Activated T-helper 1 cell treated with anti-CD3 and anti-CD28 coated beads, Interleukin-2, amount 50 U/mL, for 16 hours (primary cell): ENCODE data around the gene CERS5.

Experiments
- DNase-seq, 2 donors: peaks; one replicate each; pipeline ENCODE4 v3.0.0-alpha.2; 2020; ENCODE audit warnings: low read depth in 1 of 2, low spot score in 1 of 2

The CERS5 gene

DNA sequence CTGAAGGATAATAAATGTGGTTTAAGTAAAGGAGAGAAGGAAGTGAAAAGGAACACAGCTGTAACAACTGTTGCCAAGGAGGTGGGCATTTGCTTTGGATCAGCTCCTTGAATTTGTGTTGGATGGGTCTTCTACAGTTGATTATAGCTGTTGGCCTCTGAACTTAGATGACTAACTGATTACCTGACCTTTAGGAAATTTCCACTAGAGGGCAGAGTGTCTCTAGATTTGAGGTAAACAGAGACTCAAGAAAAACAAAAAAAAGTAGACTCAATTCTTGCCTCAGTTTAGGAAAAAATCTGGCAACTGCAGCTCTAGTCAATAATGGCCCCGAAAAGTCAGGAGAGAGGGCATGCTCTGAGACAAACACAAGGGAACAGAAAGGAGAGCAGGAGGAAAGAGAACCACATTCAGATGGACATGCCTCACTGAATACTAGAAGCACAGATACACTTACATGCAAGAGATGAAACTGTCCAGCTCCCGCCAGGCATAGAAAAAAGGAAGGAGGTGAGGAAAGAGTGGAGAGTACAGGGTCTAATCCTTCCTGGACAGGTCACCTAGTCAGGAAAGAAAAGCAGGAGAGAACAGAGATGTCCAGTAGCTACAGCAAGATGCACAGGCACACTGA, 34.5 kb downstream of the CERS5 start:
- no peak for DNase-seq

DNA sequence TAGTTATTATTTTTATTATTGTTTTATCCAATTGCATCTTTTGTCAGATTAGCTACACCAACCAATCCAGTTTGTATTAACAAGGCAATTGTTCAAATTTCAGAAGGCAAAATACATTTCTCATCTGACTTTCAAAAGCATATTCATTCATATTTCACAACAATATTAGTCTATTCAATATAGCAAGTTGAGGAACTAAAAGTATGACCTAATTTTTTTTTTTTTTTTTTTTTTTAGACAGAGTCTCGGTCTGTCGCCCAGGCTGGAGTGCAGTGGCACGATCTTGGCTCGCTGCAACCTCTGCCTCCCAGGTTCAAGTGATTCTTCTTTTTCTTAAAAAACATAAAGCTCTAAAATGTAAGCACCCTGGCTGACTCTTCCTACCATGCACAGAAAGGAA, 37.9 kb downstream of the CERS5 start:
- no peak for DNase-seq

DNA sequence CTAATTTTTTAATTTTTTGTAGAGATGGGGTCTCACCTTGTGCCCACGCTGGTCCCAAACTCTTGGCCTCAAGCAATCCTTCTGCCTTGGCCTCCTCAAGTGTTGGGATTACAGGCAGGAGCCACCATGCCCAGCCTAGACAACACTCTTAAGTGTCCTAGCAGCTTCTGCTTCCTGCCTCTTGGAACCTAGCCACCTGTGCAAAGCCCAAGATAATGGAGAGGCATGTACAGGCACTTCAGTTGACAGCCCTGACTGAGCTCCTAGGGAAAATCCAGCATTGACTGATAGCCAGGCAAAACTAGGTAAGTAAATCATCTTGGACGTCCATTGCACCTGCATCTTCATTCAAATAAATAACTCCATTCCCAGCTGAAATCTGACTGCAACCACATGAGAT, 39.6 kb downstream of the CERS5 start:
- DNase-seq, result no peak

DNA sequence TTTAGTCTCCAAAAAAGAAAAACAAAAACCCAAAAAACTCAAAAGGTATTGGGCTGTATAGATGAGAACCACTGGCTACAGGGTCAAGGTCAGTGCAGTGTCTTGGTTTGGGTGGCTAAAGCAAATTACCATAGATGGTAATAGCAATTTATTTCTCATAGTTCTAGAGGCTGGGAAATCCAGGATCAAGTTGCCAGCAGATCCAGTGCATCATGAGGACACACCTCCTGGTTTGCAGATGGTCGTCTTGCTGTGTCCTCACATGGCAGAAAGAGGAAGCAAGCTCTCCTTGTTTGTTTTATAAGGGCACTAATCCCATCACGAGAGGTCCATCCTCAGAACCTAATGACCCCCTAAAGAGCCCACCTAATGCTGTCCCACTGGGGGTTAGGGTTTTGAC, 44.0 kb downstream of the CERS5 start:
- DNase-seq, result no peak

DNA sequence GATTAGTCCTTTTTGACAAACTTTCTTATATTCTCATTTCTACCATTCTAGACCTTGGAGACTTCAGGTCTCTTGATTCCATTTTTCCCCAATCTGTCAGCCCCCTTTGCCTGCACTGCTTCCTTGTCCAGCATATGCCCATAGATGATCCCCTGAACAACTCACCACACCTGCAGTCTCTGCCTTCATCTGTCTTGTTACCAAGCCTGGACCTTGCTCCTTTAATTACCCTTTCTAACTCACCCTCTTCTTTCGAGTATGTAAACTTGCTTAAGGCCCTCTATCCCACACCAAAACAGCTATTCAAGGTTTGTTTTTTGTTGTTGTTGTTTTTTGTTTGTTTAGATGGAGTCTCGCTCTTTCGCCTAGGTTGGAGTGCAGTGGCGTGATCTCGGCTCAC, 45.5 kb downstream of the CERS5 start:
- DNase-seq, result no peak

DNA sequence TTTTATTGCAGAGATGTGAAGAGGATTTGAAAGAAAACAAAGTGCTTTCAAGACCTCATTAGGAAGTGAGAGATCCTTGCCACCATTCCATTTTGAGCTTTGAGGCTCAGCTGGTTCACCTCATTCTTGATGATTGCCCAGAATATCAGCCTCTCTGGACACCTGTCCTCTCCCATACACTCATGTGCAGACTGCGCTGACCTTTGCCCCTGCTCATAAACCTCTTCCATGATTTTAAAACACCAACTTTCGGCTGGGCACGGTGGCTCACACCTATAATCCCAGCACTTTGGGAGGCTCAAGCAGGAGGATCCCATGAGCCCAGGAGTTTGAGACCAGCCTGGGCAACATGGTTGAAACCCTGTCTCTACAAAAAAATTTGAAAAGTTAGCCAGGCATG, 46.2 kb downstream of the CERS5 start:
- DNase-seq, result no peak

DNA sequence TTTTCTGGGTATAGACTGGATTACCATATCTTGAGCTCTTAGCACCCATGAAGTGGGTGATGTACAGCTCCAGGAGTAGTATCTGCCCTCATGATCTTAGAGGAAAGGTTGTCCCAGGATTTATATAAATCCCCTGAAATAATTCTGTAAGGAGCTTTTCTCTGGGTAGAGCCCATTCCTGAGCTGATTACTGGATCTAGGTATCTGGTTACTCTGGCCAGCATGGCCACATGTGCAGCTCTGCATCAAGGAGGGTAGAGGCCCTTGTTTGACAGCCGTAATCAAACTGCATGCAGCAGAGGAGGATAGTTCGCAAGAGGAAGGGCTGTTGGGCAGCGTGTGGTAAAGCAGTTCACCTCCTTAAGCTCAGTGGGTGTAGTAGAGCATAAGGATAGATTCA, 46.6 kb downstream of the CERS5 start:
- no peak for DNase-seq

DNA sequence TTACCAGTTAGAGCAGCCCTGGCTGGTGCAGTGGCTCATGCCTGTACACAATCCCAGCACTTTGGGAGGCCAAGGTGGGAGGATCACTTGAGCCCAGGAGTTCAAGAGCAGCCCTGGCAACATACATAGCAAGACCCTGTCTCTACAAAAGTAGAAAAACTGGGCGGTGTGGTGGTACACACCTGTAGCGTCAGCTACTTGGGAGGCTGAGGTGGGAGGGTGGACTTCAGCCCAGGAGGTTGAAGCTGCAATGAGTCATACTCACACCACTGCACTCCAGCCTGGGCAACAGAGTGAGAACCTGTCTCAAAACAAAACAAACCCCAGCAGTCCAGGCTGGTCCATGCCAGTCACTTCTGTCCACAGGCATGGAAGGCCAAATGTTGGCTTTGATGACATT, 47.8 kb downstream of the CERS5 start:
- DNase-seq, result no peak

DNA sequence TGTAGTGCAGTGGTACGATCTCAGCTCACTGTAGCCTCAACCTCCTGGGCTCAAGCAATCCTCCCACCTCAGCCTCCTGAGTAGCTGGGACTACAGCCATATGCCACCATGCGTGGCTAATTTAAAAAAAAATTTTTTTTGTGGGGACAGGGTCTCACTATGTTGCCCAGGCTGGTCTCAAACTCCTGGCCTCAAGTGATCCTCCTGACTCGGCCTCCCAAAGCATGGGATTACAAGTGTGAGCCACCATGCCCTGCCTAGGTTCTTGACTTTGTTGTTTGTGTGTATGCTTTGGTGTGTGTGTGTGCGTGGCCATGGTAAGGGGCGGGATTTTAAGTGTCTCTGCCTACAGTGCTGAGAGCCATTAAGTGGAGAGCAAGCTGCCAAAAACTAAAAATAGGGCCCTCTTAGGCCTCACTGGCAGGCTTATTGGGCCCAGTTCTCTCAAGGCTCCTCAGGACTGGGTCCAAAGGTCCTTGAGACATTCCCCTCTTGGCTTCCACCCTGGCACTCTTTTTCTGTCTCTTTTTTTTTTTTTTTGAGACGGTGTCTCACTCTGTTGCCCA, 50.0 kb downstream of the CERS5 start:
- no peak for DNase-seq

DNA sequence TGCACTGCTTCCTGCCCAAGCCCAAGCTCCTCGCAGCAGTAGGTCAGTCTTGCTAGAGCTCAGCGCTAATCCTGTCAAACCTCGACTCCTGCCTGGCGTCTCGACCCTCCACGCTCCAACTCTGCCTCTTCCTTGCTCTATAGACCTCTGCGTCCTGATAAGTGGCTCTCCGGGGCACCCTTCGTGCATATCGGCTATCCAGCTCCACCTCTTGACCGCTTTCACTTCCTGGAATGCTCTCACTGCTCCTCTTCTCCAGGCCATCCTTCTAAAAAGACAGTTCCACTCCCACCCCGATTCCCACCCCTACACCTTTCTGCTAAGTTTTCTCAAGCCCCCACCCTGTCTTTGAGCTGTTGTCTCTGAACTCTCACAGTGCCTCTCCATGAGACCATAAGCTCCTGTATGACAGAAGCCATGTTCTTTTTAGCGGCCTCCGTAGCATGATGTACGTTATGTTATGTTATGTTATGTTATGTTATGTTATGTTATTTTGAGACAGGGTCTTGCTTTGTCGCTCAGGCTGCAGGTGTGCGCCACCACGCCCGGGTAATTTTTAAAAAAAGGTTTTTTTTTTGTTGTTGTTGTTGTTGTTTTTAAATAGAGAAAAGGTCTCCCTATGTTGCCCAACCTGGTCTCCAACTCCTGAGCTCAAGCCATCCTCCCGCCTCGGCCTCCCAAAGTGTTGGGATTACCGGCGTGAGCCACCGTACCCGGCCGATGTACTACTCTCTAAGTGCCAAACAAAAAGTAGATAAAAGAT, 54.5 kb downstream of the CERS5 start:
- DNase-seq, result no peak

DNA sequence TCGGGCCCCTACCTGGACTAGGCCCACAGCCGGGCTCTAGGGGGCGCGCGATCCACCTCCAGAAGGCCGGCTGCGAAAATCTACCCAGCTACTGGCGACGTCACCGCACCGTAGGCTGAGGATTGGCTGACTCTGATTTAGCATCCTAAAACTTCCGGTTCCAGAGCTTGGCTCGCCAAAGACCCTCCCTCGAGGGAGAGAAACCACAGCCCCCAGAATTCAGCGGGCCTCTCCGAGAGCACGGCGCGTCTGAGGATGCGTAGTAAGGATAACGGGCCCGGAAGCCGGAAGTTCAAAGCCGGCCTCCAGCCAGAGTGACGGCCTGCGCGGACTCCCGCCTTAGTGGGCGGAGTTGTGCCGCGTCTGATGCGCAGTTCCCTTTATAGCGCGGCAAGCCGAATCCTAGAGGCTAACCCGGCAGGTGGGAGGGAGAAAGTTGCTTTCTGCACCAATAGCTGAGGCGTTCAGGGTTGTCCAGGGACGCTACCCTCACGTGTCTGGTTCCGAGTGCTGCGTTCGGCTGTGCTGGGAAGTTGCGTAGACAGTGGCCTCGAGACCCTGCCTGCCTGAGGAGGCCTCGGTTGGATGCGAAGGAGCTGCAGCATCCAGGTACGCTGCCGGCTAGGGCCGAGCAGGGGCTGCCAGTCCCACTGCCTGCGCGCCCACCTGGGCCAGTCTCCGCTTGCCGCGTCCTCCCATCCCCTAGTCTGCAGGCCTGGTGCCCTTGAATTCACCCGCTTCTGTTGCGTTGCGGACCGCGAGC, 55.3 kb downstream of the CERS5 start, which contains the start of gene COX14:
COX14 (plus strand) TSS at position 544 of the 763 bp plus-strand sequence. CDS start 7,808 bp downstream, outside the sequence.
- peak; percentile 98 to 100 for DNase-seq

DNA sequence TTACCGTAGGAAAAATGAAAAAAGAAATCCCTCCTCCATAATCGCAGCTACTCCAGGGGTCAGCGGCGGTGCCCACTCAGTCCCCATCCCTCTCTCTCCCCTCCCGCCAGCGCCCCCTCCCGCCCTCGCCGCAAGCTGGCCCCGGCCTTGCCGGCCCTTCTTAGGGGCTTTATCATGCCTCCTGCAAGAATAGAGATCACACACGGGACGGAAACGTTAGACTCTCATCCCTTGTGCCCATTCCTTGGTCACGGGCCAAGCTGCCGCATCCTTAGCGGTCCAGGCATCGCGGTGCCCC, 55.8 kb downstream of the CERS5 start:
- DNase-seq, result no peak

DNA sequence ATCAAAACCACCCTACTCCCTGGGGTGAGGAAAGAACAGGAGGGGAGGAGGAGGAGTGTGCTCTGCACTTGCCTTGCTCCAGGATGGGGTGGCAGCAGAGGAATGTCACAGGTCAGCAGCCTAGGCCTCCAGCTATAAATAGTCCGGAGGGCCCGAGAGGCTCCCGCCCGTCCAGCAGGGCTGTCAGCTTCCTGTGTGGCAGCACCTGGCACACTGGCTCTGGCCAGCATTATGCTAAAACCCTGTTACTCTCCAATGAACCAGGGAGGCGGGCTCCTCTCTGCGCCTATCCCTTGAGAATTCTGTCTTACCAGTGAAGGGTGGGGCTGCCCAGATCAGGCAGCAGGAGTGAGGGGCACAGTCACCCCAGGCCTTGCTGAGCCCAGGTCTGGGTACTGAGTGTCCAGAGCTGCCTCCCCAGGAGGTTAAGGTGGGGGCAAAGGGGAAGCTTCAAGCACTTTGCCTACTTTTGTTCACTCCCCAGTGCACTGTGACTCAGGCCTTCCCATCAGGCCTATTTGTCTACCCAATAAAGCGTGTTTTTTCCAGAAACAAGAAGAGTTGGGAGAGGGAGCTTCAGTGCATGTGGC, 56.3 kb downstream of the CERS5 start:
- no peak for DNase-seq

DNA sequence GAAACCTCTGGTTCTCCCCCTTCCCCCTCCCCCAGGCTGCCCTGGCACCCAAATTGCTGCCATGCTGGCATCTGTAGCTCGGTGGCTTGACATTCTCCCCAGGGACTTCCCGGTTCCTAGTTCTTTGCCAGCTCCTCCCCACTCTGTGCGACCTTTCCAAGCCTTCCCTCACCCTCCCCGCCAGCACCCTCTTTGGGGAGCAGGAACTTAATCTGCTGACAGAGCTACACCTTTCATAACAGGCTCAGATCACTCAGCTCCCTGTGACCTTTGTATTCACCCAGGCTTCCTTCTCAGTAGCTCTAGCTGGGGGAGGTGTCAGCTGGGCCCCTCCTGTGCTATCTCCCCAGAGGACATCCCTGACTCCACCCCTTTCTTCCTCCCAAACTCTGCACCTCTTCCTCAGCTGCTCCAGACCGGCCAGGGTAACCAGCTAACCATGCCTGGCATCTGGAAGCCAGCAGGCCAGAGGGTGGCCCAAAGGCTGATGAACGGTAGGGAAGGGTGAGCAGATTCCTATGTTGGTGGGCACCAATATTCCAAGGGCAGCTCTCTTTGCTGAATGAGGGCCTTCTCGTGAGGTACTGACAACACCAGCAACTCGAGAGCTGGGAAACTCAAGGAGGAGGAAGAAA, 56.9 kb downstream of the CERS5 start:
- no peak for DNase-seq

DNA sequence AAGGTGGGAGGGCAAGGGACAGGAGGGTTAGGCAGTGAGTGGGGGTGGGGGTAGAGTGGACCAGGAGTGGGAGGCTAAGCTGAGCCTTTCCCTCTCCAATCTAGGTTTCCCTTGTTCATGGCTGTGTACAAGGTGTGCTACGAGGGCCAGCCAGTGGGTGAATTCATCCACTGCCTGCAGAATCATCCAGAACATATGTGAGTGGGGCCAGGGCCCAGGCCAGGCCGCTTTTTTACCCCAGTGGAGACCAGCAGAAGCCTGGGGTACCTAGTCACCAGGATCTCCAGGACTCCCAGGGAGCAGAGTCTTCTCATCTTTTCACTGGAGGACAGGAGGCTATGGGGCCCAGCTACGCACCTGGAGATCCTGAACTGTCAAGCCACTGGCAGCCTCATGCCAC, 57.9 kb downstream of the CERS5 start:
- no peak for DNase-seq

DNA sequence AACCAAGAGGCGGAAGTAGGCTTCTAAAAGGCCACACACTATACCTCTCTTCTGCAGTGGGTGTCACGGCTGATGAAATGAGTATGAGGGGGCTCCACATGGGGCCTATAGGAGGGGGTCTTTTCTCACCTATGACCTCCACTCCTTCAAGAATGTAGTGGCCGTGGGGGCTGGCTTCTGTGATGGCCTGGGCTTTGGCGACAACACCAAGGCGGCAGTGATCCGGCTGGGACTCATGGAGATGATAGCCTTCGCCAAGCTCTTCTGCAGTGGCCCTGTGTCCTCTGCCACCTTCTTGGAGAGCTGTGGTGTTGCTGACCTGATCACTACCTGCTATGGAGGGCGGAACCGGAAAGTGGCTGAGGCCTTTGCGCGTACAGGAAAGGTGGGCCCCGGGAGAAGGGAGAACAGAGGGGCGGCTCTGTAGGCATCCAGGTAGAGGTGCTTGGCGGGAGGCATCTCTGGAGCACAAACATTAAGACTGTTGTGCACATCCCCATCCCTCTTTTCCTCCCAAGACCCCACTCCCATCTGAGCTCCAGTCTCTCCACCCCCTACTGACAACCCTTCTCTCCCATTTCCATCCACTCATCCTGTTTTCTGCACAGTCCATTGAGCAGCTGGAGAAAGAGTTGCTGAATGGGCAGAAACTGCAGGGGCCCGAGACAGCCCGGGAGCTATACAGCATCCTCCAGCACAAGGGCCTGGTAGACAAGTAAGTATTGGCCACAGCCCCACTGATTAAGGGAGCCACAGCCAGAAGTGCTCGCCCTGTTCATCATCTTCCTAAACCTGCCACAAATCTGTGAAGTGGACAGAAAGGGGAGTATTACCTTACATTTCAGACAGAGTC, 59.5 kb downstream of the CERS5 start:
- no peak for DNase-seq

DNA sequence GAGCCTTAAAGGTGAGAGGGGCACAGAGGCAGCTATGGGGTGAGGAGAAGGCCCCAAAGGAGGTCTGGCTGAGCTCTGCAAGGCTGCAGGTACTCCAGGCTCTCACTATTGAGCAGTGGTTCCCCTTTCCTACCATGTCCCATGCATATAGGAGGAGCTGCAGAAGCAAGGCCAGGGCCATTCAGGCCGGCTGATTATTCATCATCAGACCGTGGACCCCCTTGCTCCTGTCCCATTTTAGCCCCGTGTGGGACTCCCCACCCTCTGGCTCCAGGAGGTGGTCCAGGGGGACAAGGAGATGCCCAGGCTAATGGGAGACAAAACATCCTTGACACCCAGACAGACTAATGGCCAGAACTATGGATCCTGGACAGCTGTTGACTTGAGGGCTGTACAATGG, 60.3 kb downstream of the CERS5 start:
- DNase-seq, result no peak

DNA sequence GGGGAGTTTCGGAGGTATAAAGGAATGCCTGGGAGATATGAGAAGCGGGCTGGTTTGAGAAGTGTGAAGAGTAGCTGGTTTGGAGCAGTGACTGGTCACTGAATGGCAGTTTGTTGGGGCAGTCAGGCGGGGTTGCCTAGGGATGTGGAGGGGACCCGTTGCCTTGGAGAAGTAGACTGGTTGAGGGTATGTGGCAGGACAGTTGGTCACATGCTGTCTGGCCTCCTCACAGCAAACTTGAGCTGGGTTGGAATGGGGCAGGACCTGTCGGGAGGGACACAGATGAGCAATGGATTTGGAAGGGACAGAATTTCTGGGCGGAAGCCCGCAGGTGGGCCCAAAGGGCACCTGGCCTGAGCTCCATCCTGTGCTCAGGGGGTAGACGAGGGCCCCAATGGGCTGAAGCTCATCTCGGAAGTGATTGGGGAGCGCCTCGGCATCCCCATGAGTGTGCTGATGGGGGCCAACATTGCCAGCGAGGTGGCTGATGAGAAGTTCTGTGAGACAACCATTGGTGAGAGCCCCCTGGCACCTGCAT, 61.2 kb downstream of the CERS5 start:
- no peak for DNase-seq

DNA sequence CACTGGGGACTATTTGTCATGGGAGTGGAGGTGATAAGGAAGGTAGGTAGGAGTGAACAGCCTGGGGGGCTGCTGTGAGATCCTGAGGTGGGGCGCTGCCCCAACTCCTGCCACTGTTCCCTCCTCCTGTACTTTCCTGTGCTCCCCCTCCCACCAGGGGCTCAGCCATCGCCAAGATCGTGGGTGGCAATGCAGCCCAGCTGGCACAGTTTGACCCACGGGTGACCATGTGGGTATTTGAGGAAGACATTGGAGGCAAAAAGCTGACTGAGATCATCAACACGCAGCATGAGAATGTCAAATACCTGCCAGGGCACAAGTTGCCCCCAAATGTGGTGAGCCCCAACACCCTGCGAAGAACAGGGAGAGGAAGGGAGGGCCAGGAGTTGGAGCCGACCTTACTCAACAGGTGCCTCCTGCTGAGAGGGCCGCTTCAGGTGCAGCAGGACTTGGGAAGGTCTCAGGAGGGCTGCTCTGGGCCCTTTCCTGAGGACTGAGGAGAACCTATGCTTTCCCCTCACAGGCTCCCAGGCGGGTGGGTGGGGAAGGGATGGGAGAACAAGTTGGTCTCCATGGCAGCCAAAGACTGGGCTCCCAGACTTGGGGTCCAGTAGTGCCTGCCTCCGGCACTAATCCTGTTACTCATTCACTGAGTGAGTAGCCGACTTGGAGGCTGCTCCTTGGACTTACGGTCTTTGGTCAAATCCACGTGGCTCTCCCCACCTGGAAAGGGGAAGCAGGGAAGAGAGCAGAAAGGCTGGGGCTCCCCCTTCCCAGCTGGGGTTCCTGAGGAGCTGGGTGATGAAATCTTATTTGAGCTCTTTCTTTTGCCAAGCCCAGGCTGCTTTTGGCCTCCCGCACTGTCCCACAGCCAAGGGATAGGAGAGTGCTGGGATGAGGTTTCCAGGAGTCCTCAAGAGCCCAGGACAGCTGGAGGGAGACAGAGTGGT, 62.5 kb downstream of the CERS5 start:
- no peak for DNase-seq
